ENCODE measurements around the gene ADAMTS6.

ADAMTS6 gene

DNA sequence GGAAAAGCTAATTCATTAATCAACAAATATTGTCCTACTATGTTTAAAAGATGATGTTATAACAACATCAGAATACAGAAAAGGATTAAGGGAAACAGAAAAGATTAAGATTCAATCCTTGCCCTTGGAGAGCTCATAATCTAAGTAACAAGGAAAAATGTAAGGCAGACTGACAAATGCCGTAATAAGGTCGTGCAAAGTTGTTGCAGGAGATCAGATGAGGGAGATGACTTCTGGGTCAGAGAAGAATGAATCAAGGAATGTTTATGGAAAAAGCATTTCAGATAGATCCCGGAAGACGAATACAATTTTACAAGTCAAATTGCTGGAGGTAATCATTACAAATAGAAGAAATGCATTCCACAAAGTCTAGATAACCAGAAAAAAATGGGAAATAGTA is 6.4 kb downstream of the ADAMTS6 start:
- FAIRE-seq = no peak

DNA sequence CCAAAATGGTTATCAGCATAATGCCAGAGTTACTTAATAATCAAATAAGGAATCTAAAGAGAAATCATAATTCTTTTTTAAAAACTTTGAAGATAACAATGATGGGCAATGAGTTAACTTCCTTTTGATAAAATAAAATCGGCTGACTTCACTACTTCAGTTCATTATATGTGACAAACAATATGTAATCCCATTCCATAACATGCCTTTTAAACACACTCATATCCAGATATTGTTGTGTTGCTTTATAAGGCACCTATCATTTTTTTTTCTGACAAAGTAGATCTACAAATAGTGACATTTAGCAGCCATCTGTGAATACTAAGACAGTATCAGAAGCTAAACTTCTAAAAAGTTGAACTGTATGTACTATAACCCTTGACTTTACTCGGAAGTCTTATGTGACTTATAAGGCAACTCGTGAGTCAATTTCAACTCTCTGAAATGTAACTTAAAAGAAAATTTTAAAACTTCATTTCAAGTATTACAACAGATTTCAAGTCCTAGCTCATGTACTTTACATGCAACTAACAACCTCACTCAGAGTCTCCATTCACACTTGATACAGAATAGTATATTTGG is 7.5 kb downstream of the ADAMTS6 start:
- DNase-seq (ENCODE audit: low spot score) (no peak), FAIRE-seq (no peak)

More for the DNA sequence above, 6.4 kb downstream of the ADAMTS6 start:
- no peak for DNase-seq (ENCODE audit: low spot score)

DNA sequence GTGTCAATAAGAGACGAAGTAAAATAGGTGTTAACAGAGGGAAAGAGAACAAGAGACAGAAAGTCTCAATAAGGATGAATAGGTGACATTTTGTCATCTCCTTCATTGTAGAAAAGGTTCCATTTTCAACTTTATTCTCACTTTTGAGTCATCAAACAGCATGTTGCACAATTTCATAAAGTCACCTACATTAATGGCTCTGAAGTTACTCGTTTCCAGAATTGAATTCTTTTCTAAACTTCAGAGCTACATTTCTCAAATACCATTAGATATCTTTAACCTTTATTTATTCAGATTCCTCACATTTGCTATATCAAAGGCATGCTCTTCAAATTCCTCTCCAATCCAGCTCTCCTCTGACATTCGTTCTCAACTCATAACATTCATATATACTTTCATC is 13.1 kb downstream of the ADAMTS6 start:
- no peak for FAIRE-seq
- no peak for DNase-seq (ENCODE audit: low spot score)

DNA sequence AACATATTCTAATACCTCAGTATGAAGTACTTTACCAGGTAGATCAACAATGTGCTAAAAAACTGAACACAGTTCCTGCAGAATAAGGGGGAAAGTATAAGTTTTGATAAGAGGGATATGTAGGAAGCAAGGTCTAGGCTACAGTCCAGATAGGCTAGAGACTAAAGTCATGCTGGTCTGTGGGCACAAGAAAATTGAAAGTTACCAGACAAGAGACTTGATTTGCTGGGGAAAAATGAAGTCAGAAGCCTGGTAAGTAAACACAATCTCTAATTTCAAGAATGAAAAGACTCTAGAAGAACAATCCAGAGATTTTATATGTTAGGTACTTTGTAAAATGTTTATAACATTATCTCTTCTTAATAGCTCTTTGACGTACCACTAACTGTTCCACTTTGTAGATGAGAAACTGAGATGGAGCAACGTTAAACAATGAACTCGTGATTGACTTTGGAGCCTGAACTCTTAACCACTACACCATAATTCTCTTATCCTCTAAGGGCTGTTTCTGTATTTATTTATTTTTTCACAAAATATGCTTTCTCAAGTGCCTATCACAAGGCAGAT is 19.5 kb downstream of the ADAMTS6 start:
- no peak for DNase-seq (ENCODE audit: low spot score)
- no peak for FAIRE-seq

DNA sequence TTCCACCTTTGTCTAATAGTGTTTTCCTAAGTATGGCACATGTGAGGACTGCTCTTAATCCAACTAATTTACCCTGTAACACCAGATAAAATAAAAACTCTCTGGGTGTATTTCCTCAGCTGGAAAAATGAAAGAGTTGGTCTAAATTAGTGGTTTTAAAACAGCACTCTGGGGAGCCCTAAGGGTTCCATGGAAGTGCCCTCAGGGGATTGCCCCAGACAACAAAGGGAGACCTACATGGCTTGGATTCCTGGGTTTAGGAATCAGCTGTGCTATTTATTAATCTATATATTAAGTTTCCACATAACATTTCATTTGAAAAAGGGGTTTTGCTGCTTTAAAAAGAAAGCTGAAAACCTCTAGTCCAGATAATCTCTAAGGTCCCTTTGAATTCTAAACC is 20.2 kb downstream of the ADAMTS6 start:
- FAIRE-seq = no peak
- DNase-seq (ENCODE audit: low spot score) = no peak

DNA sequence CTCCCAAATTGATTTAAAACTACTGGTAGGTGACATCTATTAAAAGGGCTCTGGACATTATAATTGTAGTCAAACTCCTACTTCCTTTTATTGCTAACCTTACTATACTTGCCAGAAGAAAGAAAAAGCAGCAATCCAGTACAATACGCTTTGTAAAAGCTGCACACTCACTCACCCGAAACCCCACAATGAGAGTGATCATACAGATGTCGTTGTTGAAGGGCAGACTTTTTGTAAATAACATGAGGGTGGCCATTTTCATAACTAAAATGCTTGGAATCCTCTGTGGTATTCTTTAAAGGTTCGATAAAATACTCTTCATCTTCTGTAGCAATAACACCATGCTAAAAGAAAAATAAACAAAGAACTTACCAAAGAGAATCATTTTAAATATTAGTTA is 21.7 kb downstream of the ADAMTS6 start:
- FAIRE-seq = no peak

DNA sequence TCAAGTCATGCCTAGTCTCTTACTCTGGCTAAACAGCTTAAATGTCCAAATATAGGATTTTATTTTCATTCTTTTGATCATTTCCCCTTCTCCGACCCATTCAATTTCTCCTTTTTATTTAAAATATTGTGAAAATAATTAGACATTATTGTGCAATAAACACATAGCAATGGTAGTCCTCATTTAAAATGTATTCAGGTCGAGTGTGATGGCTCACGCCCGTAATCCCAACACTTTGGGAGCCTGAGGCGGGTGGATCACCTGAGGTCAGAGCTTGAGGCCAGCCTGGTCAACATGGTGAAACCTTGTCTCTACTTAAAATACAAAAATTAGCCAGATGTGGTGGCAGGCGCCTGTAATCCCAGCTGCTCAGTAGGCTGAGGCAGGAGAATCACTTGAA is 26.7 kb downstream of the ADAMTS6 start:
- DNase-seq (ENCODE audit: low spot score) = no peak
- no peak for FAIRE-seq

More for the DNA sequence above, 21.7 kb downstream of the ADAMTS6 start:
- no peak for DNase-seq (ENCODE audit: low spot score)

DNA sequence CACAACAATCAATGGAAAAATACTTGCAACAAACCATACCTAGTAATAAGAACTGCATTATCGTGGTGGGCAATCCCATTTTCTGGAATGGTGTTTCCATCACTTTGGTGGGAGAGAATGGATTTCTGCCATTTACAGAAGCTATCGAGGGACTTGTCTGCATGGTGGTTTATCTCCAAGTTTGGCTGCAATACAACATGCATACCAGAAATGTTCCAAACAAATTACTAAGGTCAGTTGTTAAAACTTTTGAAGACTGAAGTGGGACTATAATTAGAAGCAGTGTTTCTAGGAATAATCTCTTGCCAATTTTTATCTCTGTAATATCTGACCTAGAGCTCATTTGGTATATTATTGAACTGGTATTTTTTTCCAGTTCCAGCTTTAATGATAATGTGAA is 30.3 kb downstream of the ADAMTS6 start:
- no peak for FAIRE-seq

DNA sequence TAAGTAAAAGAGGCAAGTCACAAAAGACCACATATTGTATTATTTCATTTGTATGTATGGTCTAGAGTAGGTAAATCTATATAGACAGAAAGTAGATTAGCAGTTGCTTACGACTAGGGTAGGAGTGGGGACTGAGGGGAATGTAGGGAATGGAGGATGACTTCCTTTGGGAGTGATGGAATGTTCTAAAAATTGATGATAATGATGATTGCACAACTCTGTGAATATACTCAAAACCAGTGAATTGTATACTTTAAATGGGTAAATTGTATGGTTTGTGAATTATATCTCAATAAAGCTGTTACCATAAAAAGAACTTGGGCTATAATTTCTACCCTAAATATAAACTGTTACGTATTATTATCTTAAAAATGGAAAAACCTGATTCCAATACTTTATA is 35.0 kb downstream of the ADAMTS6 start:
- no peak for DNase-seq (ENCODE audit: low spot score)
- FAIRE-seq = no peak

More for the DNA sequence above, 30.3 kb downstream of the ADAMTS6 start:
- DNase-seq (ENCODE audit: low spot score) = no peak

DNA sequence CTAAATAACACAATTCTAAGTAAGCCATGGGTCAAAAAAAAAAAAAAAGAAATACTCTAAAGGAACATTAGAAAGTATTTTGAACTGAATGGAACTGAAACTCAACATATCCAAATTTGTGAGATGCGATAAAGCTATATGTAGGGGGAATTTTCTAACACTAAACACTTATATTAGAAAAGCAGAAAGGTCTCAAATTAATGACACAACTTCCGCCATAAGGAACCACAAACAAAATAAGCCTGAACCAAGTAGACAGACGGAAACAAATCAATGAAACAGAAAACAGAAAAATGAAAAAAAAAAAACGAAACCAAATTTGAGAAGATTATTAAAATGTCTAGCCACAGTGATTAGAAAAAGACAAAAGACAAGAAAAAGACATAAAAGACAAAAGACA is 39.9 kb downstream of the ADAMTS6 start:
- FAIRE-seq = no peak
- DNase-seq (ENCODE audit: low spot score) = no peak

DNA sequence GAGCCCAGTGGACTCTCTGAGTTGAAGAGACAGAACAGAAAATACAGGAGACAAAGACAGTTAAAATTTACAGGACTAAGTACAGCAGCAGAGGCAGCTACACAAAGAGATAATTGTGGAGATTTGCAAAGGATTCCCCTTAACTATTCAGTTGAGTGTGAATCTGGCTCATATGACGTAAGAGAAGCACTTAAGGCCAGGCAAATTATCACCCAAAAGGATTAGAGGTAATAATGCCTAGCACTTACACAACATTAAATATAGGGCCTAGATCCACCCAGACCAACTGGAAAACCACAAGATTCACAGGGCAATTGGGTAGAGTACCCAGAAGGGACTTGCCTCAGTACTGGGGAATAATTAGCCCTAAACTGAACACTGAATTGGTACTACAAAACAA is 41.3 kb downstream of the ADAMTS6 start:
- DNase-seq (ENCODE audit: low spot score) (no peak), FAIRE-seq (no peak)

DNA sequence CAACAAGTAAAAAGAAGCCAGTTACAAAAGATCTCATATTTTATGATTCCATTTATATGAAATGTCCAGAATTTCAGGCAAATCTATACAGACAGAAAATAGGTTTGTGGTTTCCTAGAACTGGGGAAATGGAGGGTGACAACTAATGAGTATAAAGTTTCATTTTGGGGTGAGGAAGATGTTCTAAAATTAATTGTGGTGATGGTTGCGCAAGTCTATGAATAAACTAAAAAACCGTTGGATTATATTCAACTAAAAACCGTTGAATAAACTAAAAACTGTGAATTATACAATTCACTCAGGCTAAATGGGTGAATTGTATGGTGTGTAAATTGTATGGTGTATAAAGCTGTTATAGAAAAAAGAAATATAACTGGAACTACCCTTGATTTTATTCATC is 47.6 kb downstream of the ADAMTS6 start:
- no peak for FAIRE-seq
- DNase-seq (ENCODE audit: low spot score) = no peak

DNA sequence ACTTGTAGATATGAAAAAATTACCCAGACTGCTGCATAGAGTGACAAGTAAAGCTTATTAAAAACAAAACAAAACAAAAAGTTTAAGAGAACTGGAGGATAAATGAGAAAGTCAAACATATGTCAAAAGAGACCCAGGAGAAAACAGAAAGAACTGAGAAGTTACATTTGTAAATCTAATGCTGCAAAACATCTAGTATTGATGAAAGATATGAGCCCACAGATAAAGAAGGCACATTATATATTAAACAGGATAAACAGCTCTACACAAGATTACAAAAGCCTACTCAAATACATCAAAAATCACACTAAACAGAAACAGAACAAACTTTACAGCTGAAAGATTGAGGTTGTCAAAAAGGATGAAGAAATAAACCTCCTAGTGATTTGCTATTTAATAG is 55.1 kb downstream of the ADAMTS6 start:
- DNase-seq (ENCODE audit: low spot score) (no peak), FAIRE-seq (no peak)

DNA sequence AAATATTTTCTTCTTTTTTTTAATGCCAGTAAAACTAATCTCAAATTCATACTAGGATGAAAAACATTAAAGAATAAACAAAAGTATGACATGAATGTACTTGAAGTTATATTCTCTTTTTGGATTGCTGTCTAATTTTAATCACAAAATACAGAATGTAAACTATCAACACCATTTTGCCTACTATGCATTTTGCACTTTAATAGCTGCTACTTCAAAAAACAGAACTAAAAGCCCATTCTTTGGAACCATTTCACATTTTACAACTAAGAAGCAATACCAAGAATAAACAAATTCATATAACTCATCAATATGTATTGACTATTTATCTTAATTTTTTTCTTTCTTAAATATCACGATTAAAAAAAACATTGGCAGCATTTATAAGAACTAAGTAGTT is 58.1 kb downstream of the ADAMTS6 start:
- FAIRE-seq (no peak), DNase-seq (ENCODE audit: low spot score) (no peak)

DNA sequence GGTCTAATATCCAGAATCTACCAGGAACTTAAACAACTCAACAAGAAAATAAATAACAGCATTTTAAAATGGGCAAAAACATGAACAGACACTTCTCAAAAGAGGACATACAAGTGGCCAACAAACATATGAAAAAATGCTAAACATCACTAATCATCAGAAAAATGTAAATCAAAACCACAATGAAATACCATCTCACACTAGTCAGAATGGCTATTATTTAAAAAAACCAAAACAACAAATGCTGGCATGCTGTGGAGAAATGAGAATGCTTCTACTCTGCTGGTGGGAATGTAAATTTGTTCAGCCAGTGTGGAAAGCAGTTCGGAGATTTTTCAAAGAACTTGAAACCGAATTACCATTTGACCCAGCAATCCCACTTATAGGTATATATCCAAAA is 63.1 kb downstream of the ADAMTS6 start:
- DNase-seq (ENCODE audit: low spot score) = no peak
- no peak for FAIRE-seq

DNA sequence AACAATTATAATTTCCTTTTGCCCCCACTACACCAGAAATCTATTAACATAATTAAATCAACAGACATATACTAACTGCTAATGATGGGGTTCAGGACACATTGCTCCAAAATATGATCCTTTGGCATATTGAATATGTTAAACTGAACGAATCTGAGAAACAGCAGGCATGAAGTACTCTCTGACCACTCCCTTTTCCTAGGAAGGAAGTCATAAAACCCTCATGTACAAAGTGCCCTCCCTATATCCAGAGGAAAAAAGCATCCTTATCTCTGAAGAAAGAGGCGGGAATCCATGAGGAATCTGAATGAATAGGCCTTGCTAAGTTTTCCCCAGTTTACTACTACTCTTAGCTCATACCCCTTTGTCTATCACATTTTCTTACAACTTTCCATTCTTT is 67.9 kb downstream of the ADAMTS6 start:
- DNase-seq (ENCODE audit: low spot score) (no peak), FAIRE-seq (no peak)

DNA sequence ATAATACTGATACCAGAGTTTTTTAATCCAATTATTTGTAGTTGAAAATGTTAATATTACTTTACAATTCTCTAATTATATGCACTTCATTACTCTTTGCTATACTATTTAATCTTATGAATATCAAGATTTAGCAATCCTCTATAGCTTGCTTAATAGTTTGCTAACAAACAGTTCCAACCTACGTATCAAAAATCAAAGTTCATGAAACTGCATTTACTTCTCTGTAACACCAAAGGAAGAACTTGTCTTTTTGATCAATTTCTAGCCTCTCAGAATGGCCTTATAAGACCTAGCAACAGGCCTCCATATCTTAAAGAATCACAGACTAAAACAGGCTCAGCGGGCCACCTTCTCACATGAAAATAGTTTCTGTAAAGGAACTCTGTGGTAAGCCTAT is 68.9 kb downstream of the ADAMTS6 start:
- FAIRE-seq = no peak

DNA sequence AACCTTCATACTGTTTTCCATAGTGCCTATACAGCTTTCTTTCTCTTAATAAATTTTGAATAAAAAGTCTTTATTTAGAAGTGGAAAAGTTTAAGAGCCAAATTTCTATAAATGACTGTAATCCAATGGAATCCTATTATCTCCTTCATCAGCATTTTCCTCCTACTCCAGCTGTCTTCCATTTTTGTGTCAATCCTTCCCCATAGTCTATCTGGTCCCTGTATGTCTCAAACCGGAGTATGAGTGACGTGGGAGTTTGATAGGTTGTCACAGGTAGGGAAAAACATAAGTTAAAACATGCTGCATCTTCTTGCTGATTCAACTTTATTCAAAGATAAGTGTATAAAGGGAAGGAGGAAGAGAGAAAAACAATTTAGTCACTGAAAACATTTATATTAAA is 70.4 kb downstream of the ADAMTS6 start:
- FAIRE-seq = no peak
- DNase-seq (ENCODE audit: low spot score) = no peak

More for the DNA sequence above, 68.9 kb downstream of the ADAMTS6 start:
- DNase-seq (ENCODE audit: low spot score) = no peak

DNA sequence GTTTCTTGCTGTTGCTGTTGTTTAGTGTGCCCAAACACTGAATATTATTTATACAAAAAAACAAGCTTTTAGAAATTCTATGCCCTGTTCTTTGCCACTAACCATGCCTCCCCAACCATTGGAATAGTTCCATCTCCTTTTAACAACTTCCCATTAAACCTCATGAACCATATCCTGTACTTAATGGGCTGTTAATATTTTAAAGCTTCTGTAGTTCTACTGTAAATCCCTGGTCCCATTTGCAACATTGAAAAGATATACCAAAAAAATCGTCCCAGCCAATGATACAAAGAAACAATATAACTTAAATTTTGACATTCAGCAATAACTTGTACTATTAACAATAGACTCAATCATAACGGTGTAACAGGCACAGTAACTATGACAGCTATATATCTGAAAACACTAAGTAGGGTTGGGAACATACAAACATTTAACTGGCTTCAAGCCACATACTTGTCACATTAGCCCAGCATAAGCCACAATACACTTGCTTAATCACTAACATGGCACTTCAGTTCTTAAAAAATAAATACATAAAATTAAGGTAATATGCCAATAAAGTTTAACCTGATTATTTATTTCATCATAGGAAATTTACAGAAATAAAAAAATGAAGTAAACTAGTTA is 86.1 kb downstream of the ADAMTS6 start:
- DNase-seq (ENCODE audit: low spot score) (no peak), FAIRE-seq (no peak)

DNA sequence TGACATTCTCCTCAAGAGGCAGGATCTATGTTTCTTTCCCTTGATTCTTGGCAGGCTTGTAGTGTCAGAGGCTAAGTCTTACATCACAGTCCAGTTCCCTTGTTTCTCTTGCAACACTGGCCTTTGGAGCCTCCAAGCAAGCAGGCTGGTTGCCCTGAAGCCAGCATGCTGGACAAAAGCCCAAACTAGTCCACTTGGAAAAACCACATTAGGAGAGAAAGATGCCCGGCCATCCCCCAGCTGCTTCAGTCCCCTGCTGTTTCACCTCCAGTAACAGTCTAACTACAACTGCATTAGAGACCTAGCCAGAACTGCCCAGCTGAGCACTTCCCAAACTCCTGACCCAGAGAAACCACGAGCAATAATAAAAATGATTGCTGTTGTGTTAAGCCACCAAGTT is 87.6 kb downstream of the ADAMTS6 start:
- no peak for FAIRE-seq
- no peak for DNase-seq (ENCODE audit: low spot score)

DNA sequence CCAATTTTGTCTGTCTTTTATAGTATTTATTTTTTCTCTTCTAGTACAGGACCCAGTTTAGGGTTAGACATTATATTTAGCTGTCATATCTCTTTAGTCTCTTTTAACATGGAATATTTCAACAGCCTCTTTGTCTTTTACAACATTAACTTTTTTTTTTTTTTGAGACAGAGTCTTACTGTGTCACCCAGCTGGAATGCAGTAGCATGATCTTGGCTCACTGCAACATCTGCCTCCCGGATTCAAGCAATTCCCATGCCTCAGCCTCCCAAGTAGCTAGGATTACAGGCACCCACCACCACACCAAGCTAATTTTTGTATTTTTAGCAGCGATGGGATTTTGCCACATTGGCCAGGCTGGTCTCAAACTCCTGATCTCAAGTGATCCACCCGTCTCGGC is 90.1 kb downstream of the ADAMTS6 start:
- no peak for DNase-seq (ENCODE audit: low spot score)
- FAIRE-seq = no peak

DNA sequence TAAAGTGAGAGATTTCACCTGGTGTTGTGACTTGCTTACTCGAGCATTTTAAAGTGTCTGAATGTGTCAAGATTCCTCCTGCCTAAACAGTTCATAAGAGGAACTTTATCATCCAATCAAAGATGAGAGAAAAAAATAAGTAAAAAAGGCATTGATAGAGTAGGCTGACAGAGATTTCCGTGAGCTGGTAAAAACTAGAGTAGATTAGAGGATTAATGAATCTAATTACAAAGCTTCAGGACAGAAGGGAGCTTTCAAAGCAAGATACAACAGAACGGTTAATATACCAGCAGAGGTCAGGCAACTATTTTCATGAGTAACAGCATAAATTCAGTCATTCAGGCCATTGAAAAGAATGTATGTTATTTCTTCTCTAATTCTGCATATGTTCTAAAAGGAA is 91.5 kb downstream of the ADAMTS6 start:
- DNase-seq (ENCODE audit: low spot score) (no peak), FAIRE-seq (no peak)

DNA sequence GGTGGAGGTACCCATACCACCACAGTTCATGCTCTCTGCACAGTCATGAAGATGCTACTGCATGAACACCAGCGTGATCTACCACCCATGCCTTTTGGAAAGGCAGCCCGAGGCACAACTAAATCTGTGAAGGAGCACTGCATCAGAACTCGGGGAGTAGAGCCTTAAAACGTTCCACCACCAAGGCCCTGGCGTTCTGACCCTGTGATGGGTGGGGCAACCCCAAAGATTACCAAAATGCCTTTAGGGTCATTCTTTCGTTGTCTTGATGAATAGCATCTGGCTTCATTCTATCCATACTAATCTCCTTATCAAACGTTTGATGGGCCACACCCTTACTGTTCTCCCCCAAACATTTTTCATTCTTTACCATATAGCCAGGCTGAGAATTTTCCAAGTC is 97.9 kb downstream of the ADAMTS6 start:
- FAIRE-seq = no peak
- no peak for DNase-seq (ENCODE audit: low spot score)

All from urothelium cell line (cell line).